Endothelial cell of umbilical vein (primary cell): Measurements from ENCODE around the gene CCR7. TPM values are rescaled to one million over a fixed set of nuclear protein-coding genes. Genes with fewer than 3 reads are reported as not detected.

Source experiments
- BruUV-seq: library from RNA; stranded (reverse); fragments of 400-500 nt; replicated peaks from 2 replicates; lab custom pipeline; 2021; lab: Mats Ljungman, UMichigan
- CTCF ChIA-PET: fragments of 300-600, 350-600 bp; sonication (Branson Sonifier 250); formaldehyde crosslinking; loops from one replicate; lab custom pipeline; 2021; ENCODE audit warnings: antibody characterized with exemption, inconsistent platforms; lab: Charles Lee
- POLR2A ChIA-PET: fragments of 300-600, 350-600 bp; sonication (Branson Sonifier 250); formaldehyde crosslinking; loops from one replicate; lab custom pipeline; 2021; ENCODE audit warnings: antibody characterized with exemption, inconsistent platforms; lab: Charles Lee
- DNase-seq: peaks from one replicate; pipeline ENCODE4 v3.0.0-alpha.2; 2011; ENCODE audit warnings: low read depth, low spot score
- FAIRE-seq: peaks from 2 replicates; lab custom pipeline; 2011; peaks lifted over from hg19 to GRCh38; lab: Jason Lieb, UNC
- H2AFZ ChIP-seq: 2 replicates; pipeline ENCODE4 v1.6.0; 2012; ENCODE audit warnings: low read depth, low read length, control low read depth, inconsistent platforms
- H3K27ac ChIP-seq: 2 replicates; pipeline ENCODE4 v1.5.1; 2011; ENCODE audit warnings: low read depth, mild to moderate bottlenecking, control low read depth, low read length, moderate library complexity; ENCODE audit not compliant: insufficient read depth
- H3K27me3 ChIP-seq, 2 experiments: 2 replicates each; pipeline versions ENCODE4 v1.6.0 to v1.6.1; 2011; ENCODE audit warnings: low read length in 2 of 2, mixed read lengths in 1 of 2; ENCODE audit not compliant: control insufficient read depth in 2 of 2, insufficient read depth in 2 of 2
- H3K36me3 ChIP-seq, 2 experiments: 2 replicates in 1 of 2; 3 replicates in 1 of 2; pipeline ENCODE4 v1.5.1; 2011; ENCODE audit warnings: low read length in 2 of 2, mild to moderate bottlenecking in 1 of 2, moderate library complexity in 1 of 2; ENCODE audit not compliant: control insufficient read depth in 2 of 2, insufficient read depth in 2 of 2; ENCODE audit errors: extremely low read depth in 1 of 2
- H3K4me1 ChIP-seq: 3 replicates; pipeline ENCODE4 v1.5.1; 2011; ENCODE audit warnings: mild to moderate bottlenecking, low read length; ENCODE audit not compliant: control insufficient read depth, insufficient read depth; ENCODE audit errors: extremely low read depth
- H3K4me2 ChIP-seq: 2 replicates; pipeline ENCODE4 v1.6.1; 2011; ENCODE audit warnings: low read length, control low read depth, mixed read lengths; ENCODE audit not compliant: insufficient read depth
- H3K4me3 ChIP-seq, 3 experiments: fragments of 200-600 bp in 1 of 3; sonication (generic), shearing (Covaris generic) in 1 of 3; replicated peaks in 1 of 3; 2 replicates each; pipeline ENCODE4 v1.5.1; 2011 to 2016; ENCODE audit warnings: control low read depth in 3 of 3, low read length in 3 of 3, mild to moderate bottlenecking in 2 of 3, inconsistent platforms in 1 of 3, low read depth in 1 of 3, moderate library complexity in 1 of 3; ENCODE audit not compliant: insufficient read depth in 1 of 3
- H3K79me2 ChIP-seq: 2 replicates; pipeline ENCODE4 v1.6.0; 2012; ENCODE audit warnings: low read length, inconsistent platforms; ENCODE audit not compliant: control insufficient read depth, insufficient read depth
- H3K9ac ChIP-seq: replicated peaks from 2 replicates; pipeline ENCODE3; 2011; ENCODE audit warnings: low read length, control low read depth; ENCODE audit not compliant: insufficient read depth; ENCODE audit errors: extremely low read depth
- H3K9me1 ChIP-seq: replicated peaks from 3 replicates; pipeline ENCODE4 v1.6.0; 2011; ENCODE audit warnings: mild to moderate bottlenecking, low read length; ENCODE audit not compliant: control insufficient read depth, insufficient read depth; ENCODE audit errors: extremely low read depth
- H3K9me3 ChIP-seq: replicated peaks from 2 replicates; pipeline ENCODE4 v1.5.1; 2012; ENCODE audit warnings: low read length, inconsistent platforms; ENCODE audit not compliant: control insufficient read depth, insufficient read depth
- H4K20me1 ChIP-seq: replicated peaks from 2 replicates; pipeline ENCODE3; 2011; ENCODE audit warnings: mild to moderate bottlenecking, low read length; ENCODE audit not compliant: control insufficient read depth, insufficient read depth; ENCODE audit errors: extremely low read depth
- CTCF ChIP-seq, 2 donors: IDR thresholded peaks; 1 replicate in 1 of 2; 2 replicates in 1 of 2; pipeline ENCODE4 v1.5.1; 2011; ENCODE audit warnings: low read length in 2 of 2, mild to moderate bottlenecking in 2 of 2, moderate library complexity in 2 of 2, control low read depth in 1 of 2, inconsistent platforms in 1 of 2, low read depth in 1 of 2; ENCODE audit not compliant: insufficient read depth in 1 of 2; ENCODE audit errors: extremely low read depth in 1 of 2
- EZH2 ChIP-seq: IDR thresholded peaks from 2 replicates; pipeline ENCODE4 v1.6.1; 2012; ENCODE audit warnings: borderline replicate concordance, low read depth, mild to moderate bottlenecking, moderate library complexity, low read length, inconsistent platforms; ENCODE audit not compliant: severe bottlenecking
- FOS ChIP-seq: IDR thresholded peaks from 2 replicates; pipeline ENCODE4 v1.6.1; 2011; ENCODE audit warnings: mild to moderate bottlenecking, low read length, moderate library complexity, borderline replicate concordance; ENCODE audit not compliant: insufficient read depth
- GATA2 ChIP-seq: IDR thresholded peaks from 2 replicates; pipeline ENCODE4 v1.7.0; 2011; ENCODE audit warnings: low read depth, mild to moderate bottlenecking, moderate library complexity, mixed read lengths, low read length; ENCODE audit not compliant: insufficient read length, insufficient read depth
- JUN ChIP-seq: IDR thresholded peaks from 2 replicates; pipeline ENCODE4 v1.6.1; 2011; ENCODE audit warnings: borderline replicate concordance, low read depth; ENCODE audit not compliant: insufficient read length, insufficient read depth
- MAX ChIP-seq: IDR thresholded peaks from 2 replicates; pipeline ENCODE4 v1.6.1; 2011; ENCODE audit not compliant: insufficient read depth, insufficient read length
- MYC ChIP-seq: IDR thresholded peaks from one replicate; pipeline ENCODE4 v1.6.1; 2011; ENCODE audit warnings: mild to moderate bottlenecking, low read depth, low read length
- POLR2A ChIP-seq: IDR thresholded peaks from 2 replicates; pipeline ENCODE4 v1.6.1; 2012; ENCODE audit warnings: low read depth, mild to moderate bottlenecking, control low read depth, low read length
- POLR2AphosphoS5 ChIP-seq: IDR thresholded peaks from 2 replicates; pipeline ENCODE4 v1.6.1; 2012; ENCODE audit warnings: low read depth, mild to moderate bottlenecking, control low read depth, low read length, moderate library complexity; ENCODE audit not compliant: insufficient read depth
- dilution Hi-C: fragments of 300-500 bp; cut with MboI; formaldehyde crosslinking; loops from one replicate; pipeline ENCODE4 v1.15.0; 2019; ENCODE audit warnings: low sequenced_read_pairs; ENCODE audit not compliant: extremely low pct_ligation_motif_present
- intact Hi-C: fragments of 100-400 bp; cut with micrococcal nuclease; formaldehyde crosslinking; loops from one replicate; pipeline ENCODE4 v1.10.0; 2022
- polyA plus RNA-seq, 4 experiments: library from polyadenylated mRNA; depleted of rRNA in 3 of 4; stranded (reverse) in 3 of 4; unstranded in 1 of 4; fragments of >200 nt; gene quantifications; 2 replicates each; pipeline versions ENCODE4 v1.2.1 to v1.2.3, GENCODE V29; 2011 to 2012; ENCODE audit warnings: missing spikeins in 1 of 4
- total RNA-seq: library from RNA; stranded (reverse); gene quantifications from 2 replicates; pipeline ENCODE4 v1.2.3, GENCODE V29; 2021

The CCR7 gene
- total and polyA plus RNA-seq, 2 donors (not counting 3 experiments of a cell fraction or from before 2014, with no cell fraction given) = 0.18 TPM; not detected in 1

GRCh38 chr17:40613467-40614154 lies 48.3 kb upstream of the CCR7 start:
- ChIA-PET CTCF (interaction anchor here (1.1 kb wide), 1 partner anchor 15 kb away, joined by 3 read pairs; no protein-coding TSS in a partner anchor), POLR2A (no interaction called here)
- Histone ChIP-seq H3K36me3 (no peaks in the 10 kb centered on the region), H4K20me1 (no peaks in the 10 kb centered on the region), H3K79me2 (no peaks in the 10 kb centered on the region), H3K4me3 (no peak overlapping the region), H3K27ac (no peak overlapping the region), H3K9me3 (no peaks in the 10 kb centered on the region), H3K4me1 (no peaks in the 10 kb centered on the region), H3K9me1 (no peaks in the 10 kb centered on the region), H3K9ac (no peak overlapping the region), H2AFZ (no peak overlapping the region), H3K4me2 (no peak overlapping the region), H3K27me3 (peaks cover 17 to 18% of the 10 kb centered on the region in 2 experiments)
- BruUV-seq = no TSS peak
- intact Hi-C loops = no loop called here
- FAIRE-seq = no peak
- DNase-seq = no peak
- TF ChIP-seq FOS (no peak), POLR2A (no peak), JUN (no peak), POLR2AphosphoS5 (no peak), MAX (no peak), MYC (no peak), EZH2 (no peak), GATA2 (no peak), CTCF (IDR thresholded peaks at IDR 0.05; ENCODE audit: extremely low read depth in 1 of 2, insufficient read depth in 1 of 2, low read depth in 1 of 2, low read length in 2 of 2) (no peak)
- dilution Hi-C loops = no loop called here
